H9 (cell line): Measurements from ENCODE around the gene KIAA1586. TPM values are rescaled to one million over a fixed set of nuclear protein-coding genes. Genes with fewer than 3 reads are reported as not detected.
A peak's percentile ranks its signal among the peaks of the same experiment; 100 is the strongest.

Experiments used
- DNase-seq: peaks from one replicate; pipeline ENCODE4 v3.0.0-alpha.2; 2017
- H2AFZ ChIP-seq: one replicate; pipeline ENCODE4 v1.6.1; 2013; ENCODE audit warnings: mild to moderate bottlenecking, low read length, control low read depth, moderate library complexity
- H2AK5ac ChIP-seq: 2 replicates; pipeline ENCODE4 v1.6.1; 2013; ENCODE audit warnings: low read length, control low read depth, mixed read lengths; ENCODE audit not compliant: insufficient read length
- H2BK120ac ChIP-seq: one replicate; pipeline ENCODE4 v1.6.1; 2013; ENCODE audit warnings: low read depth, mild to moderate bottlenecking, low read length, control low read depth, inconsistent platforms; ENCODE audit not compliant: poor library complexity, severe bottlenecking
- H2BK12ac ChIP-seq: 2 replicates; pipeline ENCODE4 v1.6.1; 2013; ENCODE audit warnings: low read length, control low read depth, mixed read lengths, low read depth; ENCODE audit not compliant: insufficient read length
- H2BK15ac ChIP-seq: 2 replicates; pipeline ENCODE4 v1.6.1; 2013; ENCODE audit warnings: low read depth, low read length, control low read depth
- H2BK20ac ChIP-seq: one replicate; pipeline ENCODE4 v1.6.1; 2013; ENCODE audit warnings: low read depth, mild to moderate bottlenecking, low read length, control low read depth, inconsistent platforms; ENCODE audit not compliant: poor library complexity, severe bottlenecking
- H2BK5ac ChIP-seq: 2 replicates; pipeline ENCODE4 v1.6.1; 2013; ENCODE audit warnings: low read length, control low read depth, mixed read lengths; ENCODE audit not compliant: insufficient read length
- H3K14ac ChIP-seq: 2 replicates; pipeline ENCODE4 v1.6.1; 2013; ENCODE audit warnings: low read length, control low read depth; ENCODE audit not compliant: insufficient read depth
- H3K18ac ChIP-seq: 2 replicates; pipeline ENCODE4 v1.6.1; 2013; ENCODE audit warnings: low read depth, mild to moderate bottlenecking, mixed read lengths, low read length, control low read depth; ENCODE audit not compliant: insufficient read length
- H3K23ac ChIP-seq: 2 replicates; pipeline ENCODE4 v1.6.1; 2013; ENCODE audit warnings: low read length, control low read depth, mixed read lengths, low read depth; ENCODE audit not compliant: insufficient read length
- H3K23me2 ChIP-seq: 2 replicates; pipeline ENCODE4 v1.6.1; 2013; ENCODE audit warnings: low read depth, mild to moderate bottlenecking, mixed read lengths, low read length, control low read depth; ENCODE audit not compliant: insufficient read length, poor library complexity, severe bottlenecking
- H3K27ac ChIP-seq: 2 replicates; pipeline ENCODE4 v1.5.1; 2013; ENCODE audit warnings: low read length, control low read depth, mixed read lengths, low read depth; ENCODE audit not compliant: insufficient read length
- H3K27me3 ChIP-seq: 2 replicates; pipeline ENCODE4 v1.6.1; 2013; ENCODE audit warnings: low read length, control low read depth, inconsistent platforms; ENCODE audit not compliant: insufficient read depth
- H3K4ac ChIP-seq: 2 replicates; pipeline ENCODE4 v1.6.1; 2013; ENCODE audit warnings: low read depth, mild to moderate bottlenecking, control low read depth, inconsistent platforms, low read length, moderate library complexity
- H3K4me1 ChIP-seq: 2 replicates; pipeline ENCODE4 v1.6.1; 2013; ENCODE audit warnings: low read length, control low read depth, inconsistent platforms; ENCODE audit not compliant: insufficient read depth
- H3K4me2 ChIP-seq: 2 replicates; pipeline ENCODE4 v1.6.1; 2013; ENCODE audit warnings: low read length, control low read depth, mixed read lengths; ENCODE audit not compliant: insufficient read length, insufficient read depth
- H3K56ac ChIP-seq: 2 replicates; pipeline ENCODE4 v1.6.1; 2013; ENCODE audit warnings: low read depth, mild to moderate bottlenecking, mixed read lengths, low read length, control low read depth; ENCODE audit not compliant: insufficient read length
- H3K79me1 ChIP-seq: 2 replicates; pipeline ENCODE4 v1.6.1; 2013; ENCODE audit warnings: low read depth, mild to moderate bottlenecking, moderate library complexity, low read length, control low read depth, inconsistent platforms; ENCODE audit not compliant: insufficient read depth, poor library complexity, severe bottlenecking
- H3K79me2 ChIP-seq: 2 replicates; pipeline ENCODE4 v1.6.1; 2013; ENCODE audit warnings: low read length, control low read depth, inconsistent platforms; ENCODE audit not compliant: insufficient read depth
- H3K9ac ChIP-seq: 2 replicates; pipeline ENCODE4 v1.6.1; 2013; ENCODE audit warnings: low read length, control low read depth, mixed read lengths; ENCODE audit not compliant: insufficient read length; ENCODE audit errors: extremely low read depth
- H3K9me3 ChIP-seq: one replicate; pipeline ENCODE4 v1.6.1; 2013; ENCODE audit warnings: low read depth, low read length, inconsistent platforms; ENCODE audit not compliant: control insufficient read depth
- H3T11ph ChIP-seq: one replicate; pipeline ENCODE4 v1.6.1; 2013; ENCODE audit warnings: mild to moderate bottlenecking, low read length, control low read depth, inconsistent platforms
- H4K20me1 ChIP-seq: one replicate; pipeline ENCODE4 v1.6.1; 2013; ENCODE audit not compliant: control insufficient read depth, insufficient read length, insufficient read depth
- H4K5ac ChIP-seq: 2 replicates; pipeline ENCODE4 v1.6.1; 2013; ENCODE audit warnings: low read depth, mild to moderate bottlenecking, mixed read lengths, low read length, control low read depth; ENCODE audit not compliant: insufficient read length
- H4K8ac ChIP-seq: replicated peaks from 2 replicates; pipeline ENCODE4 v1.6.1; 2013; ENCODE audit warnings: low read length, control low read depth, mixed read lengths, low read depth; ENCODE audit not compliant: insufficient read length
- H4K91ac ChIP-seq: 2 replicates; pipeline ENCODE4 v1.6.1; 2013; ENCODE audit warnings: low read depth, mild to moderate bottlenecking, moderate library complexity, mixed read lengths, low read length, control low read depth; ENCODE audit not compliant: insufficient read length
- H3K27ac Mint-ChIP-seq, 3 experiments: 2 replicates in 2 of 3; 3 replicates in 1 of 3; pipeline ENCODE4 v1.8.0; 2020 to 2021; ENCODE audit warnings: mixed read lengths in 3 of 3, mild to moderate bottlenecking in 1 of 3, moderate library complexity in 1 of 3
- H3K27me3 Mint-ChIP-seq: 2 replicates; pipeline ENCODE4 v1.8.0; 2021; ENCODE audit warnings: low read depth, mild to moderate bottlenecking, moderate library complexity, mixed read lengths
- H3K36me3 Mint-ChIP-seq, 3 experiments: 2 replicates in 2 of 3; 3 replicates in 1 of 3; pipeline ENCODE4 v1.8.0; 2020 to 2021; ENCODE audit warnings: low read depth in 3 of 3, mixed read lengths in 3 of 3; ENCODE audit not compliant: insufficient read depth in 1 of 3
- H3K4me1 Mint-ChIP-seq, 2 experiments: 2 replicates each; pipeline ENCODE4 v1.8.0; 2020; ENCODE audit warnings: mixed read lengths in 2 of 2
- H3K4me3 Mint-ChIP-seq, 2 experiments: 2 replicates in 1 of 2; 3 replicates in 1 of 2; pipeline ENCODE4 v1.8.0; 2020 to 2021; ENCODE audit warnings: mild to moderate bottlenecking in 2 of 2, mixed read lengths in 2 of 2, moderate library complexity in 1 of 2
- H3K9me3 Mint-ChIP-seq, 2 experiments: 2 replicates in 1 of 2; 3 replicates in 1 of 2; pipeline ENCODE4 v1.8.0; 2020; ENCODE audit warnings: mild to moderate bottlenecking in 2 of 2, mixed read lengths in 2 of 2, moderate library complexity in 1 of 2
- WGBS: extraction: QIAGEN DNeasy Blood & Tissue Kit; methylation state at CpG from one replicate; pipeline ENCODE4 v1.1.7; 2013; ENCODE audit warnings: missing lambda C conversion rate, low lambda C conversion rate, mixed read lengths; ENCODE audit not compliant: insufficient read length; ENCODE audit errors: extremely low coverage; 5-methylcytosine and 5-hydroxymethylcytosine counted together
- total RNA-seq: library from RNA; stranded (reverse); gene quantifications from 2 replicates; pipeline ENCODE4 v1.2.1, GENCODE V29; 2021
- TF ChIP-seq, protein P1 (sequence below): fragments of 200-600 bp; sonication (generic); conservative IDR thresholded peaks from 3 replicates; pipeline ENCODE4 v1.8.0; 2021; ENCODE audit warnings: antibody characterized with exemption, mild to moderate bottlenecking

Gene KIAA1586
- total RNA-seq, 1 experiment from 2014 or later = 33.3 TPM

GRCh38 chr6:57064809-57065208 is 18.3 kb downstream of the KIAA1586 start:
- no peak overlapping the region for H3K4me2 ChIP-seq
- H3K4me3 Mint-ChIP-seq = no peak overlapping the region
- no peaks in the 10 kb centered on the region for H3K79me1 ChIP-seq
- no peaks in the 10 kb centered on the region for H3K27me3 Mint-ChIP-seq
- no peak overlapping the region for H2BK15ac ChIP-seq
- H4K8ac ChIP-seq = no peak overlapping the region
- H3K56ac ChIP-seq = no peak overlapping the region
- H3K23ac ChIP-seq = no peak overlapping the region
- peaks cover 8 to 12% of the 10 kb centered on the region in 2 experiments for H3K4me1 Mint-ChIP-seq
- no peak overlapping the region for H2AK5ac ChIP-seq
- TF ChIP-seq, protein P1, sequence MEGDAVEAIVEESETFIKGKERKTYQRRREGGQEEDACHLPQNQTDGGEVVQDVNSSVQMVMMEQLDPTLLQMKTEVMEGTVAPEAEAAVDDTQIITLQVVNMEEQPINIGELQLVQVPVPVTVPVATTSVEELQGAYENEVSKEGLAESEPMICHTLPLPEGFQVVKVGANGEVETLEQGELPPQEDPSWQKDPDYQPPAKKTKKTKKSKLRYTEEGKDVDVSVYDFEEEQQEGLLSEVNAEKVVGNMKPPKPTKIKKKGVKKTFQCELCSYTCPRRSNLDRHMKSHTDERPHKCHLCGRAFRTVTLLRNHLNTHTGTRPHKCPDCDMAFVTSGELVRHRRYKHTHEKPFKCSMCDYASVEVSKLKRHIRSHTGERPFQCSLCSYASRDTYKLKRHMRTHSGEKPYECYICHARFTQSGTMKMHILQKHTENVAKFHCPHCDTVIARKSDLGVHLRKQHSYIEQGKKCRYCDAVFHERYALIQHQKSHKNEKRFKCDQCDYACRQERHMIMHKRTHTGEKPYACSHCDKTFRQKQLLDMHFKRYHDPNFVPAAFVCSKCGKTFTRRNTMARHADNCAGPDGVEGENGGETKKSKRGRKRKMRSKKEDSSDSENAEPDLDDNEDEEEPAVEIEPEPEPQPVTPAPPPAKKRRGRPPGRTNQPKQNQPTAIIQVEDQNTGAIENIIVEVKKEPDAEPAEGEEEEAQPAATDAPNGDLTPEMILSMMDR = no peak
- no CpG with 5 or more reads among the region's 1 CpG for WGBS
- H2BK5ac ChIP-seq = no peak overlapping the region
- peaks cover 0 to 27% (median 22%) of the 10 kb centered on the region in 3 experiments; a peak in 5 of 7 replicates for H3K36me3 Mint-ChIP-seq
- H2BK12ac ChIP-seq = no peak overlapping the region
- H4K20me1 ChIP-seq = no peaks in the 10 kb centered on the region
- no peaks in the 10 kb centered on the region for H3K9me3 ChIP-seq
- no peak overlapping the region for H3T11ph ChIP-seq
- no peak overlapping the region for H2AFZ ChIP-seq
- H3K27me3 ChIP-seq = no peaks in the 10 kb centered on the region
- no peaks in the 10 kb centered on the region; the same call in 1 of the 2 replicates for H3K4me1 ChIP-seq
- no peaks in the 10 kb centered on the region for H3K79me2 ChIP-seq
- H3K27ac ChIP-seq = no peak overlapping the region
- no peak overlapping the region for H2BK120ac ChIP-seq
- H2BK20ac ChIP-seq = no peak overlapping the region
- peak overlapping the region in 2 of 3 experiments; percentile 27 to 54; a peak in 3 of 7 replicates for H3K27ac Mint-ChIP-seq
- no peaks in the 10 kb centered on the region for H3K9me3 Mint-ChIP-seq
- no peaks in the 10 kb centered on the region for H3K23me2 ChIP-seq
- H3K18ac ChIP-seq = no peak overlapping the region
- no peak overlapping the region for H3K4ac ChIP-seq
- H4K91ac ChIP-seq = no peak overlapping the region
- DNase-seq = no peak
- H3K9ac ChIP-seq = no peak overlapping the region
- H3K14ac ChIP-seq = no peak overlapping the region
- no peak overlapping the region for H4K5ac ChIP-seq
